T-helper 9 cell (primary cell): ENCODE data around the gene NLRC3.
A peak's percentile ranks its signal among the peaks of the same experiment; 100 is the strongest.
"Not testable (repeated sequence)": the region's sequence is repeated elsewhere in the genome, so short reads cannot be mapped to it uniquely, and the experiment has no call there.

Experiments used
- DNase-seq: peaks from one replicate; pipeline ENCODE4 v3.0.0-alpha.2; 2020
- total RNA-seq, 2 donors: gene quantifications; one replicate each; lab custom pipeline; 2026; lab: John Stamatoyannopoulos, UW

Gene NLRC3, protein sequence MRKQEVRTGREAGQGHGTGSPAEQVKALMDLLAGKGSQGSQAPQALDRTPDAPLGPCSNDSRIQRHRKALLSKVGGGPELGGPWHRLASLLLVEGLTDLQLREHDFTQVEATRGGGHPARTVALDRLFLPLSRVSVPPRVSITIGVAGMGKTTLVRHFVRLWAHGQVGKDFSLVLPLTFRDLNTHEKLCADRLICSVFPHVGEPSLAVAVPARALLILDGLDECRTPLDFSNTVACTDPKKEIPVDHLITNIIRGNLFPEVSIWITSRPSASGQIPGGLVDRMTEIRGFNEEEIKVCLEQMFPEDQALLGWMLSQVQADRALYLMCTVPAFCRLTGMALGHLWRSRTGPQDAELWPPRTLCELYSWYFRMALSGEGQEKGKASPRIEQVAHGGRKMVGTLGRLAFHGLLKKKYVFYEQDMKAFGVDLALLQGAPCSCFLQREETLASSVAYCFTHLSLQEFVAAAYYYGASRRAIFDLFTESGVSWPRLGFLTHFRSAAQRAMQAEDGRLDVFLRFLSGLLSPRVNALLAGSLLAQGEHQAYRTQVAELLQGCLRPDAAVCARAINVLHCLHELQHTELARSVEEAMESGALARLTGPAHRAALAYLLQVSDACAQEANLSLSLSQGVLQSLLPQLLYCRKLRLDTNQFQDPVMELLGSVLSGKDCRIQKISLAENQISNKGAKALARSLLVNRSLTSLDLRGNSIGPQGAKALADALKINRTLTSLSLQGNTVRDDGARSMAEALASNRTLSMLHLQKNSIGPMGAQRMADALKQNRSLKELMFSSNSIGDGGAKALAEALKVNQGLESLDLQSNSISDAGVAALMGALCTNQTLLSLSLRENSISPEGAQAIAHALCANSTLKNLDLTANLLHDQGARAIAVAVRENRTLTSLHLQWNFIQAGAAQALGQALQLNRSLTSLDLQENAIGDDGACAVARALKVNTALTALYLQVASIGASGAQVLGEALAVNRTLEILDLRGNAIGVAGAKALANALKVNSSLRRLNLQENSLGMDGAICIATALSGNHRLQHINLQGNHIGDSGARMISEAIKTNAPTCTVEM
- 267 to 542 reads per million in 2 donors for total RNA-seq

DNA sequence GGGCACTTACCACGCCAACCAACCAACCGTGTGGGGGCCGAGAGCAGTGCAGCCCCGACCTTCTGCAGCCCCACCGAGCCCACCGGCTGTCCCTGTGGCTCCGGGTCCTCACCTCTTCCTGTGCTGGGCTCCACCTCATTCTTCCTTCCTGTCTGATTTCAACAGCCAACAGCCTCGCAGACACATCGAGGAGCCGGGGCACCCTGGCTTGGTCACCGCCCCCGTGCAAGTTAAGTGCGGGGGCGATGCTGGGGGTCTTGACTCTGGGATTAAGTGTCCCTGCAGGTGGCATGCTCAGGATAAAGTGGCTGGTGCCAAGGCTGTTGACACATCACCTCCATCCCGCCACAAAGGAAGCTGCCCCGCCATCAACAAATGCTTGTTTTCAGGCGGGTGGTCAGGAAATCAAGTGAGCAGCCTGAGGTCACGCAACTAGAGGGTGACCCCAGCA is at the start of gene NLRC3:
NLRC3 (minus strand) TSS at position 102 of the 451 bp plus-strand sequence. CDS start 12,367 bp downstream, outside the sequence.
- DNase-seq, result peak; percentile 34

DNA sequence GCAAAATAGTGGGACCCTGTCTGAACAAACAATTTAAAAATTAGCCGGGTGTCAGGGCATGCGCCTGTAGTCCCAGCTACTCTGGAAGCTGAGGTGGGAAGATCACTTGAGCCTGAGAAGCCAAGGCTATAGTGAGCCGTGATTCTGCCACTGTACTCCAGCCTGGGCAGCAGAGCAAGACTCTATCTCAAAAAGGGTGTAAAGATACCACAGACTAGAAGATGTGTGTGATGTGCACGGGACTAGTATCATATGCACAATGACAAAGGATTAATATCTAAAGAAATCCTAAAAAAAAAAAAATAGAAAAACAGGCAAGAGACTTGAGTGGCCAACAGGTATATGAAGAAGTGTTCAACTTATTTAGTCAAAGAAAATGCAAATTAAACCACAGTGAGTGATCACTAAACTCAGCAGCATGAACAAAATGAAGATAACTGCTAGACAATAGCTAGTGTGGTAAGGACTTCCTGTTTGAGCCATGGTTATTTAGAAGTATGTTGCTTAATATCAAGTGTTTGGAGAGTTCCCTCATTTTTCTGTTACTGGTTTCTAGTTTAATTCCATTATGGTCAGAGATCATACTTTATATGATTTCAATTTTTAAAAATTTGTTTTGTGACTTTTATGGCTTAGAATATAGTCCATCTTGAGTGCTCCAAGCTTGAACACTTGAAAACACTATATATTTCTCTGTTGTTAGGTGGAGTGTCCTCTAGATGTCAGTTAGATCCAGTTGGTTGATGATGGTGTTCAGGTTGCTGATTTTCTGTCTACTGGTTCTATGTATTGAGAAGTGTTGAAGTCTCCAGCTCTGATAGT is 48.9 kb upstream of the NLRC3 start:
- DNase-seq, result no peak

DNA sequence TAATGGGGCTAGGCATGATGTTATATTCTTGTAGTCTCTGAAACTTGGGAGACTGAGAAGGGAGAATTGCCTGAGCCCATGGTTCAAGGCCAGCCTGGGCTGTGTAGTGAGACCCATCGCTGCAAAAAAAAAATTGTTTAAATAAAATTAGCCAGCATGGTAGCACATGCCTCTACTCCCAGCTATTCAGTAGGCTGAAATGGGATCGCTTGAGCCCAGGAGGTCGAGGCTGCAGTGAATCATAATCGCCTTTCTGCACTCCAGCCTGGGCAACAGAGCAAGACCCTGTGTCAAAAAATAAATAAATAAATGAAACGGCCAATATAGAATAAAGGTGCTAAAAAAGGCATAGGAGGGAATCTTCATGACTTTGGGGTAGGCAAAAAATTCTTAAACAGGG is 48.1 kb upstream of the NLRC3 start:
- DNase-seq, result no peak

DNA sequence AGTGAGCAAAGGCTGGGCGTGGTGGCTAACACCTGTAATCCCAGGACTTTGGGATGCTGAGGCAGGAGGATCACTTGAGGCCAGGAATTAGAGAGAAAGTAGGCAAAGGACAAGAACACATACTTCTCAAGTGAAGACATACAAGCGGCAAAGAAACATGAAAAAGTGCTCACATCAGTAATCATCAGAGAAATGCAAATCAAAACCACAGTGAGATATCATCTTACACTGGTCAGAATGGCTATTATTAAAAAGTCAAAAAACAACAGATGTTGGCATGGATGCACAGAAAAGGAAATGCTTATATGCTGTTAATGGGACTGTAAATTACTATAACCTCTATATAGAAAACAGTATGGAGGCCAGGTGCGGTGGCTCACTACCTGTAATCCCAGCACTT is 46.4 kb upstream of the NLRC3 start:
- no peak for DNase-seq

DNA sequence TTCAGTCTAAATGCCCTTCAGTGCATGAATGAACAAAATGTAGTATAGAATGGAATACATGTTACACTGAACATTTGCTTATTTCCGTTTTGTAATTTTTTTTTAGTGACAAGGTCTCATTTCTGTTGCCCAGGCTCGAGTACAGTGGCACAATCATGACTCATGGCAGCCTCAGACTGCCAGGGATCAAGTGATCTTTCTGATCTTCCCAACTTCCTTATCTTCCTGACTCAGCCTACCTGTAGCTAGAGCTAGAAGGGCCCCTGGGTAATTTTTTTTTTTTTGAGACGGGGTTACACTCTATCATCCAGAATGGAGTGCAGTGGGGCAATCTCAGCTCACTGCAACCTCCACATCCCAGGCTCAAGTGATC is 41.6 kb upstream of the NLRC3 start:
- no peak for DNase-seq

DNA sequence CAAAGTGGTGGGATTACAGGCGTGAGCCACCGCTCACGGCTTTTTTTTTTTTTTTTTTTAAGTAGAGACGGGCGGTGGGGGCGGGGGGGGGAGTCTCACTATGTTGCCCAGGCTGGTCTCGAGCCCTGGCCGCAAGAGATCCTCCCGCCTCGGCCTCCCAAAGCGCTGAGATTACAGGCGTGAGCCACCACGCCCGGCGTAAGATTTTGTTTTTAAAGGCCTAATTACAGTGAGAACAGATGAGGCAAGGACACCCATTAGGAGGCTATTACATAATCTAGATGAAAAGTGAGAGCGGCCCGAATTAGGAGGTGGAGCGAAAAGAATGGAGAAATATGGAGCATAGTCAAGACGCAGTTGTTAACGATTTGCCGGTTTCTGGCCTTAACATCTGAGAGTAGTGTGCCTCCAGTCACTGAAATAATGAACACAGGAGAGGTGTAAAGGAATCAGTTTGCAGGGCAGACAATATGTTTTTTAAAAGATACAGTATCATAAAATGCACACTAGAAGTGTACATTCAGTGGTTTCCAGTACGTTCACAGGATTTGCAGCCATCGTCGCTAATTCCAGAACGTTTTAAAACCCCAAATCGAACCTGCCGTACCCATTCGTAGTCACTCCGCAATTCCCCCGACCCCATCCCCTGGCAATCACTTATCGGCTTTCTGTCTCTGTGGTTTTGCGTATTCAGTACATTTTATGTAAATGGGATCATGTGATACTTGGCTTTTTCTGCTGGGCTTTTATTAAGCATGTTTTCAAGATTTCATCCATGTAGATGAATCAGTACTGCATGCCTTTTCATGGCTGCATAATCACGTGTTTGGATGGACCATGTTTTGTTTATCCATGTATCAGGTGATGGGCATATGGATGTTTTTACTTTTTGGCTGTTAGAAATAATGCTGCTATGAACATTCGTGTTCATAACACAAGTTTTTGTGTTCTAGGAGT is 35.6 kb upstream of the NLRC3 start:
- DNase-seq, result no peak

DNA sequence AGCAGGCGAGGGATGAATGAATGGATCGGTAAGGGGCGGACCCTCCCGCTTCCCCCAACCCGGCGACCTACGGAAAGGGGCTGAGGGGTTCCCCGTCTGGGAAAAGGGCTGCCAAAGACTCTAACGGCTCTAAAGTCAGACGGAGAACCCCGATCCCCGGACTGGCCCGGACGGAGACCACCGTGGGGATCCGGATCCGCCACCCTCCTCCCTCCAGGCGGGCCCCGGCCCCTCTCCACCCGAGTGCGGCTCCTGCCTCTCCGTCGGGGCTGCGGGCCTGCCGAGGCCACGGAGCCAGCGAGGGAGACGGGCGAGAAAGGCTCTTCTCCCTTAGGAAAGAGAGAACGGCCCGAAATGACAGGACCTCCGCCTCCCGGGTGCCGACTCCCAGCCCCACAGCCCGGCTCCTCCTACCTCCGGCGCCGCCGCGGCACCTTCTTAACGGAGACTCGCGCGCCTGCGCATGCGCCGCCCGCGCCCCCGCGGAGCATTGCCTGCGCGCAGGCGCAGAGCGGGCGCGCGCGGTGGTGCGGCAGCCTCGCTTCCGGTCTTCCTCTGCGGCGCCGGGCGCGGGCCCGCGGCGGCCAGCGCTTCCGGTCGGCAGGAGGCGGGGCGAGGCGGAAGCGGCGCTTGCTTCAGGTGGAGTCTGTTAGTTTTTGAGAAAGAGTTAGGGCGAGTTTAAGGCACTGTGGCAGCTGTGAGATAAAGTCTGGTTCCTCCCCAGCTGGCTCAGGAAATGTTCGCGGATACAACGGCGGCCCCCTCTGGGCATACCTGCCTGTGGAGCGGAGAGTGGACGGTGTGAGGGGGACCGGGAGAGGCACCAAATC is 34.2 kb upstream of the NLRC3 start, which contains the start of gene SLX4:
SLX4 (minus strand) TSS at position 461 of the 830 bp plus-strand sequence. CDS start 2,642 bp downstream, outside the sequence.
- peak; percentile 86 for DNase-seq

DNA sequence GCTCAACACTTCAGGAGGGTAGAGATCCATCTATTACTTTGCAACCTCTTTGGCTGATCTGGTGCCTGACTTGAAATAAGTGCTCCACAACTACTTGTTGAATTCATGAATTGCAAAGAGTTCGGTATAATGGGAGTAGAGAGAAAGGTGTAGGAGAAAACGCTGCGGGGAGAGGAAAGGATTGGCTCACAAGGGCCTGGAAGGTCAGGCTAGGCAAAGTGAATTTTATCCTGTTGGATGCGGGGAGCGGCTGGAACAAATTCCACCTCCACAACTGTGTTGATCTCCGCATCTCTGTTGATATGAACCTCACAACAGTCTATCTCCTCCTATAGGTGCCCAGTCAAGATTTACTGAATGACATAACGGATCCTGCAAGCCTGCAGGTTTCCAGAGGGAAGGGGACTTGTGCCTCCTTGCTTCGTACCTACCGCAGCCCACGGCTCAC is 33.5 kb upstream of the NLRC3 start:
- no peak for DNase-seq

DNA sequence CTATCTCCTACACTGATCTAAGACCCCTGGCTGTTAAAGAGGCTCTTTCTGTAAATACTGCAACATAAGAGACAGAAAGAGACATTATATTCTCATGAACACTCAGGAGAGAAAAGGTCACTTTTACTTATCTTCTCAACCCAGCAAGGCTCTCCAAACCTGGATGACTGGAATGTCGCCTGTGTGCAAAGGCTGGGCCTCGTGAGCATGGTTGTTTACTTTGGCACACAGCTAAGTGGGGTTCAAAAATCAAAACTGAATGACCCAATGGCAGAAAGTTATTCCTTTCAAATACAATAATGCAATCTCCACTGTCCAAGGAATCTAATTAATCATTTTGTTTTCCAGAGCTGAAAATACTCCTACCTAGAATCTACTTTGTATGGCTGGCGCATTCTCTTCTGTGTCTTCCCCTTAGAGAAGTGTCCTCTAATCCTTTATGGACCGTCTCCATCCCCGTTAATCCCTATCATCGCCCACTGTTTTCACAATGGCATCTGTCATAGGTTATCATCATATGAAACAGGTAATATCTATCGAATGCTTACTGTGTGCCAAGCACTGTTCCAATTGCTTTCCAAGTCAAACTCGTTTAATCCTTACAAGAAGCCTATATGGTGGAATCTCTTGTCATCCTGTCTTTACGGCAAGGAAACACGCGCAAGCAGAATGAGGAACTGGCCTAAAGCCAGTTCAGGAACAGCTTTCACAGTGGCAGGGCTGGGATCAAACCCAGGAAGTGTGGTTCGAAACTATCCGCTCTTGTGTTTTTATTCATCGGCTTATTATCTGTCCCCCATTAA is 32.9 kb upstream of the NLRC3 start:
- no peak for DNase-seq

DNA sequence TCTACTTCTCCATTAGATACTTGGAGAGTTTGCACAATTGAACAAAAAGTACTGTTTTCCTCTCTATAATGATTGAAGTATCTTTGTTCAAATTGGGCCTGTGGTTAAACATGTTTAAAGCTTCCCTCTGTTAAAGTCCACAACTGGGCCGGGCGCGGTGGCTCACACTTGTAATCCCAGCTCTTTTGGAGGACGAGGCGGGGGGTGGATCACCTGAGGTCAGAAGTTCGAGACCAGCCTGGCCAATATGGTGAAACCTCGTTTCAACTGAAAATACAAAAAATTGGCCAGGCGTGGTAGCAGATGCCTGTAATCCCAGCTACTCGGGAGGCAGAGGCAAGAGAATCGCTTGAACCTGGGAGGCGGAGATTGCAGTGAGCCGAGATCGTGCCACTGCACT is 31.8 kb upstream of the NLRC3 start:
- not testable (repeated sequence) for DNase-seq

DNA sequence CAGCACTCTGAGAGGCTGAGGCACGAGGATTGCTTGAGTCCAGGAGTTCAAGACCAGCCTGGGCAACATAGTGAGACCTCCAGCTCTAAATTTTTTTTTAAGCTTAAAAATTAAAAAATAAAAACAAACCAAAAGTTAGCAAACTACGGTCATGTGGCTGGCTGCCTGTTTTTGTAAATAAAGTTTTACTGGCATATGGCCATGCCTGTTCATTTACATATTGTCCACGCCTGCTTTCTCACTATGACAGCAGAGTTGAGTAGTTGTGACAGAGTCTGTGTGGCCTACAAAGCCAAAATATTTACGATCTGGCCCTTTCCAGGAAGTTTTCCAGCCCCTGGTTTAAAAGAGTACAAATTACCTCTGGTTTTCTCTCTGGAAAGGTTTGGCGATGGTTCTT is 30.9 kb upstream of the NLRC3 start:
- no peak for DNase-seq

DNA sequence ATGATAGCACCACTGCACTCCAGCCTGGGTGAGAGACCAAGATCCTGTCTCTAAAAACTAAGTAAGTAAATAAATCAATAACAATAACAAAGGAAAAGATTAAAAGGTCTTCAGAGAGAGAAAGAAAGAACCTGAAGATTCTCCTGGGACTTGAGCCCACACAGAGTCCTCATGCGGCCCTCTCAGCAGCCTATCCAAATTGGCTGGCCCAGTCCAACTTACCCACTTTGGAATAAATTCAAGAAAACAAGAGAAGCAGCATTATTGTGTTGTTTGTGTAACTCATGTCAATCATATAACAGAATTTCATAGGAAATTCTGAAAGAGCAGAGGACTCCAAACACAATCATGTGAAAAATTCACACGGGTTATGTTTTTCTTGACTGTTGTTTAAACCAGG is 30.4 kb upstream of the NLRC3 start:
- no peak for DNase-seq

DNA sequence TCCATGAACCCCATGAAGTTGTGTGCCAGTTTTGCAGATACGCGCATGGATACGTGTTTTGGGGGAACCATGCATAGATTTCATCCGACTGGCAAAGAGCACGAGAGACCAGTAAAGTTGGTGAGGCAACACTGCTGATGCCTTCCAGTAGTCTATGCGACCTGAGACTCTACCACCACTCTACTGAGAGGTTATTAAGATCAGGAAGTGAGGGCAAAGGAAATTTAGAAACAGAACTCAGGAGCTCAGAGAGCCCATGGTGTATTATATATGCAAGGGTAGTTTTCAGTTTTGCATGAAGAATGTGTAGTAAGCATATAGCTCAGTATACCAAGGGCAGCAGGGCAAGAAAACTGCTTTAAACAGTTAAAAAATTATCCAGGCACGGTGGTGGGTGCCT is 30.0 kb upstream of the NLRC3 start:
- DNase-seq, result no peak

DNA sequence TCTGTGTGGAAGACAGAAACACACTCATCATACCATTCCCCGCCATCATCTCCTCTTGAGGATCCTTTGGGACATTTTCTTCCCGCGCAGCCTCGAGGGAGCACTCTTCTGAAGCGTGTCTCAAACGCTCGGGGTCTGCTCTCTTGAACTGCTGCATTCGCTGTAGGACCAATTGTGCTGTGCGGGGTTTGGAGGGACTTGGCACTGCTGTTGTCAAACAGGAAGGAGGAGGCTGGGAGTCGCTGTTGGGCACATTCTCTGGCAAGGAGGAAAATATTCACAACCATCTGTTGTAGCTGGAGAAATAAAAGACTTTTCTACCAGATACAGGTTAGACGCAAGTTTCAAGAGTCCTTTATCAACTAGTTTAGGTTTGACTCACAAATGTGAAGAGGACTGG is 29.2 kb upstream of the NLRC3 start:
- no peak for DNase-seq

DNA sequence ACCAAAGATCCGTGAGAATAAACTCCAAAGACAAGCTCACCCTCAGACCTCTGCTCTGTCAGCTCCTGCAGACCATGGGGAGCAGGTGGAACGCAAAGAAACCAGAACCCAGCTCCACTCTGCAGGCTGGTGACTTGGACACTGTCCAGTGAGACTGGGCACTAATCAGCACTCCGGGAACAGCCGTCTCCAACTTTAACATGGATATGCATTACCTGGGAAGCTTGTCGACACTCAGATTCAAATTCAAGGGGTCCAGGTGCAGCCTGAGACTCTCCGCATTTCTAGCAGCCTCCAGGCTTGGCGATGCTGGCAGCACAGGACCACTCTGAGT is 25.1 kb upstream of the NLRC3 start:
- no peak for DNase-seq

DNA sequence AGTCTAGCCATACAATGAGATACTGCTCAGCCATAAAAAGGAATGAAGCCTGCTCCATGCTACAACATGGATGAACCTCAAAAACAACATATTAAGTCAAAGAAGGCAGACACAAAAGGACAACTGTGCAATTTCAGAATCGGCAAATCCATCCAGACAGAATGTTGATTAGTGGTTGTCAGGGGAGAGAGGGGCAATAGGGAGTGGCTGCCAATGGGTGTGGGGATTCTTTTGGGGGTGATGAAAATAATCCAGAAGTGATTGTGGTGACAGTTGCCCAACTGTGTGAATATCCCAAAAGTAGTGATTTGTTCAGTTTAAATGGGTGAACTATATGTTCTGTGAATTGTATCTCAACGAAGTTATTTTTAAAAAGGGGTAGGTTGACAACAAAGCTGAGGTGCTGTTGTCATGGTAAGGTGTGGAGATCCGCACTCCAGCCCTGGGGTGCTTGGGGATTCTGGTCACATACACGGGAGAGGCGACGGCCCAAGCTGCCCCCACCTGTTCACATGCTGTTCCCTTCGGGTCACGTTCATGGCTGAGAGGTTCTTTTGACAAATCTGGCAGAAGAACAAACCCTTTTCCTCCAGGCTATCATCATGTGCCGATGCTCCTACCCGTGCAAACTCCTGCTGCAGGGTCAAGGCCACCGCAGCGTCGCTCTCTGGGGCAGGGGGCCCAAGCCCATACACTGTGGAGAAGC is 24.6 kb upstream of the NLRC3 start:
- DNase-seq, result no peak

DNA sequence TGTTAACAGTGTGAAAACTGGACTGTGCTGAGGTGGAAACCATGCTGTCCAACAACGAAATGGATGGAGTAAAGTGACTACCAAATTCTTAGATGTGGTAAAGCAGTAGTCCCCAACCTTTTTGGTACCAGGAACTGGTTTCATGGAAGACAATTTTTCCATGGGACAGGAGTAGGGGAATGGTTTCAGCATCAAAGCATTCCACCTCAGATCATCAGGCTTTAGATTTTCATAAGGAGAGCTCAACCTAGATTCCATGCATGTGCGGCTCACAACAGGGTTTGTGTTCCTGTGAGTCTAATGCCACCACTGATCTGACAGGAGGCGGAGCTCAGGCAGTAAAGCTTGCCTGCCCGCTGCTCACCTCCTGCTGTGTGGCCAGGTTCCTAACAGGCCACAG is 22.7 kb upstream of the NLRC3 start:
- DNase-seq, result no peak

DNA sequence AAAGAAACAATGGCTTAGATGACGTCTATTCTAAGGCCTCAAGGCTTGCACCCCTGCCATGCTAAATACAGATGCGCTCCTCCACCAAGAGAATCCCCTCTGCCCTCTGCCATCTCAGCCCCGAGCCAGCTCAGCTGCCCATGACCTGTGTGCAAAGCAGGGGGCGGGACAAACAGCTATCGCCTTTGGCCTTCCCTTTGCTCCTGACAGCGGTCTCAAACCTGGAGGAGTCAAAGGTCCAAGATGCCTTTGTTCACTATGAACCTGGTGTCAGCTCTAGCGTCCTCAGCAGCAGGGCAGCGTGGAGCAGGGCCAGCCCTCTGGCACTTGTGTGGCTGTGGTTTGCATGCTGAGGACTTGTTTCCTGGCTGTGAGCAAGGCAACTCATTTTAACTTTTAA is 21.9 kb upstream of the NLRC3 start:
- no peak for DNase-seq

DNA sequence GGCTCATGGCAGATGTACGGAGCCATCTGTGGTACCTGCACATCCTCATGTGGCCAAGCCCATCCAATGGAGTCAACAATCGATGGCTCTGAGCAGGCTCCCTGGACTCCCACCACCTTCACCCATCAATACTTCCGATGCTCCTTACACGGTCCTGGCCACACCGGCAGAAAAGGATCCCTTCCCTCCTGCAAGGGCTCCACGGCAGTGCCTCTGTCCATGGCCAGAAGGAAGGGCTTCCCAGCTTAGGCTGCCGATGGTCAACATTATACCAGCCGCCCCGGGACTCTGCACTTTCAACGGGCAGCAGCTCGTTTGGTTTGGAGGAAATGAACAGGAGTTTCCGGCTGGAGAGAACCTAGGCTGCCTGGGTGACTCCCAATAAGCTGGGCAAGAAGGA is 21.0 kb upstream of the NLRC3 start:
- no peak for DNase-seq
